Measurements from ENCODE around the gene BRAP.
"Not testable (repeated sequence)": the region's sequence is repeated elsewhere in the genome, so short reads cannot be mapped to it uniquely, and the experiment has no call there.

Gene BRAP

DNA sequence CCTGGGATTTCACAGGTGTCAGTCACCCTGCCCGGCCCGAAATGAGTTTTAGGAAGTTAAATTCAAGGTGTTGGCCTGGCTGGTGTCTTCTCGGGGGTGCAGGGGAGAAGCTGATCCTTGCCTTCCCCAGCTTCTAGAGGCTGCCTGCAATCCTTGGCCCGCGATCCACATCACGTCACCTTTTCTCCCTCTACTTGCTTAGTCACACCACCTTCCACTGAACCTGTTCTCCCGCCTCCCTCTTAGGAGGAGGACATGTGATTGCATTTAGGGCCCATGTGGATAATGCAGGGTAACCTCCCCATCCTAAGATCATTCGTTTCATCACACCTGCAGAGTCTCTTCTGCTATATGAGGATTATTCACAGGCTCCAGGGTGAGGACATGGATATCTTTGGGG lies 61.2 kb downstream of the BRAP start:
- TF ChIP-seq, protein P1, sequence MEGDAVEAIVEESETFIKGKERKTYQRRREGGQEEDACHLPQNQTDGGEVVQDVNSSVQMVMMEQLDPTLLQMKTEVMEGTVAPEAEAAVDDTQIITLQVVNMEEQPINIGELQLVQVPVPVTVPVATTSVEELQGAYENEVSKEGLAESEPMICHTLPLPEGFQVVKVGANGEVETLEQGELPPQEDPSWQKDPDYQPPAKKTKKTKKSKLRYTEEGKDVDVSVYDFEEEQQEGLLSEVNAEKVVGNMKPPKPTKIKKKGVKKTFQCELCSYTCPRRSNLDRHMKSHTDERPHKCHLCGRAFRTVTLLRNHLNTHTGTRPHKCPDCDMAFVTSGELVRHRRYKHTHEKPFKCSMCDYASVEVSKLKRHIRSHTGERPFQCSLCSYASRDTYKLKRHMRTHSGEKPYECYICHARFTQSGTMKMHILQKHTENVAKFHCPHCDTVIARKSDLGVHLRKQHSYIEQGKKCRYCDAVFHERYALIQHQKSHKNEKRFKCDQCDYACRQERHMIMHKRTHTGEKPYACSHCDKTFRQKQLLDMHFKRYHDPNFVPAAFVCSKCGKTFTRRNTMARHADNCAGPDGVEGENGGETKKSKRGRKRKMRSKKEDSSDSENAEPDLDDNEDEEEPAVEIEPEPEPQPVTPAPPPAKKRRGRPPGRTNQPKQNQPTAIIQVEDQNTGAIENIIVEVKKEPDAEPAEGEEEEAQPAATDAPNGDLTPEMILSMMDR (IDR thresholded peaks at IDR 0.05; ENCODE audit: insufficient read depth, low read depth, low read length, missing control alignments): no peak
- no peak overlapping the region for H3K4me3 ChIP-seq (ENCODE audit: low read depth, low read length)
- DNase-seq (ENCODE audit: low read depth): no peak

DNA sequence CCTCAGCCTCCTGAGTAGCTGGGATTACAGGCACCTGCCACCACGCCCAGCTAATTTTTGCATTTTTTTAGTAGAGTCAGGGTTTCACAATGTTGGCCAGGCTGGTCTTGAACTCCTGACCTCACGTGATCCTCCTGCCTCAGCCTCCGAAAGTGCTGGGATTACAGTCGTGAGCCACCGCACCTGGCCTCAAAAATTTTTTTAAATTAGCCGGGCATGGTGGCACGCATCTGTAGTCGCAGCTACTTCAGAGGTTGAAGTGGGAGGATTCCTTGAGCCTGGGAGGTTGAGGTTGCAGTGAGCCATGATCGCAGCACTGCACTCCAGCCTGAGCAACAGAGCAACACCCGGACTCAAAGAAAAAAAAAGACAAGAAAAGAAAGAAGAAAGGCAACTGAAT lies 67.9 kb downstream of the BRAP start:
- H3K4me3 ChIP-seq (ENCODE audit: low read depth, low read length); DNase-seq (ENCODE audit: low read depth): not testable (repeated sequence)

DNA sequence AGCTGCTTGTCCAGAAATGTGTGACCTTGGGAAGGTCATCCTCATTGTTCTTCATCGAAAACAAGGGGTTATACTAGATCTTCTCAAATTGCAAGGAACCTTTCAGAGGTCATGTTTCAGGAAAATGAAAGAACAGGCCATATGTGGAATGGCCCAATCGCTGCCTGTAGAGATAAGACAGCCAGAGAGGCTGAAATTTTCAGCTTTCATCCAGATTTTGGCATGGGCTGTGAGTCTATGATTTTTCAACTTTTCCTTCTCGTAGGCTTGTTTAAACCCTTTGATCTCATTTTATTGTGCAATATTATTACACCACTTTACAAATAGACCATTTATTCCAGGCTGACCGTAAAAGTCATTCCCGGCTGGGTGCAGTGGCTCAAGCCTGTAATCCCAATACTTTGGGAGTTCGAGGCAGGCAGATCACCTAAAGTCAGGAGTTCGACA lies 69.6 kb downstream of the BRAP start:
- no peak for DNase-seq (ENCODE audit: low read depth)
- no peak overlapping the region for H3K4me3 ChIP-seq (ENCODE audit: low read depth, low read length)
- TF ChIP-seq, protein P1 (IDR thresholded peaks at IDR 0.05; ENCODE audit: insufficient read depth, low read depth, low read length, missing control alignments): no peak

DNA sequence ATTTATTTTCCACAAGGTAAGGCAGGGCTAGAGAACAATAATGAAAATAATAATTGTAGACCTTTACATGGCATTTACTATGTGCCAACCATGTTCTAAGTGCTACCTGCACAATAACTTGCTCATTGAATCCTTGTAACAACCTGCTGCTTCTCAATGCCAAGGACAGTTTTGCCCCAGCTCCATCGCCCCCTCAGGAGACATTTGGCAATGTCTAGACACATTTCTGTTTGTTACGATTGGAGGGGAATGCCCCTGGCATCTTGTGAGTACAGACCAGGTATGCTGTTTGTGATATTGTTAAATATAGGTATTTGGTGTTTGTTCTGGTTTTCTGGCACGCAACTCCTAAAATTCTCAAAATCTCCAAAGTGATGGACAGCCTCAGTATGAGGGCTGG lies 78.5 kb downstream of the BRAP start:
- H3K4me3 ChIP-seq (ENCODE audit: low read depth, low read length): no peak overlapping the region
- TF ChIP-seq, protein P1 (IDR thresholded peaks at IDR 0.05; ENCODE audit: insufficient read depth, low read depth, low read length, missing control alignments): no peak
- DNase-seq (ENCODE audit: low read depth): no peak

DNA sequence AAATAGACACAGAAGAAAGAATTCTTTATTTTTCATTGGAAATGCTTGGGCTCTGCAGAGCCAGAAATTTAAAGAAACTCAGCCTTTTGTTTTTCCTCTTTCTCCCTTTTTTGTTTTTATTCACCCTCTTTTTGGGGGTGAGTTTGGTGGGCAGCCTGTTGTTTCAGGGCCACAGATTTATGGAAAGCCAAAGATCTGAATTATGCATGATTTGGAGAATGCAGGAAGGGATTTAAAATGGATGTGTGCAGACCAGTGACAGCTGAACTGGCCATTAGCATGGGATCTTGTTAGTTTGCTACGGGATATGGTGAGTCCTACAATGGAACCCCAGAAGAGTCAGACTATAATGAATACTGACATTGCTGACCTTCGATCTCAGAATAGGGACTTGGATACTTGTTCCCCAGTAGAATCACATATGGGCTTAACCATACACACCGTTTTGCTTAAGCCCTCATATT lies 79.0 kb downstream of the BRAP start:
- TF ChIP-seq, protein P1 (IDR thresholded peaks at IDR 0.05; ENCODE audit: insufficient read depth, low read depth, low read length, missing control alignments): no peak
- no peak for DNase-seq (ENCODE audit: low read depth)
- no peak overlapping the region for H3K4me3 ChIP-seq (ENCODE audit: low read depth, low read length)

DNA sequence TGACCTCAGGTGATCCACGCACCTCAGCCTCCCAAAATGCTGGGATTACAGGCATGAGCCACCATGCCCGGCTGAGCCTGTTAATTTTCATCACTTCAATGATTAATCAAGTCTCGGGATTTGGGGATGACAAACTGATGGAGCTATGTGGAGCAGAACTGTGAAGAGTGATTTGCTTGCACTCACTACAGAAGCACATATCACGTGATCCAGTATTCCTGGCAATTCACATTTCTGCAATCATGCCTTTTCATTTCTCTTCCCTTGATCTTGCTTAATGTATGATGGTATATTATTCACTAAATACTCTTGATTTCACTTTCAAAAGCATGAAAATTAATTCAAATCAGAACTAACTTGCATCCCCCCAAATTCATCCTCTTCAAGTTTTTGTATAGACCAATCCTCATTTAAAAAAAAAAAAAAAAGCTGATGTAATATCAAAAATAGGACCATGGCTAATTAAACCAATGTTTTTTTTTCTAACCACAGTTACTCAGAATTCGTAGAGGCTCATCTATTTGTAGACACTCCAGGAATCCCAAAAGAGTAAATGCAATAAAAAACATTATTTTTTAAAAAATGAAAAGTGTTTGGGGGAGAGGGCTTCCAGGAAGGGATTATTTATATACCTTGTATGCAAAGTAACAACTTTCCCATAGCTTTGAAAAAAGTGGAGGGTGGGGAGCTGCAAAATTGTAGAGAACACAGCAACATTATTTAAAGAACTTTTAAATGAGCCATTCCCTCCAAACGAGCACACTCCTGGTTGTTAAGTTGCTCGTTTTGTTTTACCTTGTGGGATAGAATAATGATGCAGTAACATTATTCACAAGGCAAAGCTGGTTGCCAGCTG lies 79.6 kb downstream of the BRAP start:
- no peak overlapping the region for H3K4me3 ChIP-seq (ENCODE audit: low read depth, low read length)
- DNase-seq (ENCODE audit: low read depth): no peak
- TF ChIP-seq, protein P1 (IDR thresholded peaks at IDR 0.05; ENCODE audit: insufficient read depth, low read depth, low read length, missing control alignments): no peak

DNA sequence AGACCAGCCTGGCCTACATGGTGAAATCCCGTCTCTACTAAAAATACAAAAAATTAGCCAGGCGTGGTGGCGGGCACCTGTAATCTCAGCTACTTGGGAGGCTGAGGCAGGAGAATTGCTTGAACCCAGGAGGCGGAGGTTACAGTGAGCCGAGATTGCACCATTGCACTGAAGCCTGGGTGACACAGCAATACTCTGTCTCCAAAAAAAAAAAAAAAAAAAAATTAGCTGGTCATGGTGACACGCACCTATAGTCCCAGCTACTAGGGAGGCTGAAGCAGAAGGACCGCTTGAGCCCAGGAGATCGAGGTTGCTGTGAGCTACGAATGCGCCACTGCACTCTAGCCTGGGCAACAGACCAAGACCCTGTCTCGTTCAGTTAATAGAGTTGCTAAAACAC lies 82.9 kb downstream of the BRAP start:
- not testable (repeated sequence) for DNase-seq (ENCODE audit: low read depth); H3K4me3 ChIP-seq (ENCODE audit: low read depth, low read length)

DNA sequence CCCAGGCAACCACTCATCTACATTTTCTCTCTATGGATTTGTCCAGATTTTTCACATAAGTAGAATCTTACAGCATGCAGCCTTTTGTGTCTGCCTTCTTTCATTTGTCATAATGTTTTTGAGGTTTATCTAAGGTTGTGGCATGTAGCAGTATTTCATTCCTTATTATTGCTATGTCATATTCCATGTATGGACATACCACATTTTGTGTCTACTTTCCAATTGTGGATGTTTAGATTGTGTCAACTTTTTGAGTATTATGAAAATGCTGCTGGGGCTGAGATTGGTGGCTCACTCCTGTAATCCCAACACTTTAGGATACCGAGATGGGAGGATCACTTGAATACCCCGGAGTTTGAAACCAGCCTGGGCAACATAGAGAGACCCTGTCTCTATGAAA lies 83.4 kb downstream of the BRAP start:
- DNase-seq (ENCODE audit: low read depth): no peak
- no peak overlapping the region for H3K4me3 ChIP-seq (ENCODE audit: low read depth, low read length)
- TF ChIP-seq, protein P1 (IDR thresholded peaks at IDR 0.05; ENCODE audit: insufficient read depth, low read depth, low read length, missing control alignments): no peak

DNA sequence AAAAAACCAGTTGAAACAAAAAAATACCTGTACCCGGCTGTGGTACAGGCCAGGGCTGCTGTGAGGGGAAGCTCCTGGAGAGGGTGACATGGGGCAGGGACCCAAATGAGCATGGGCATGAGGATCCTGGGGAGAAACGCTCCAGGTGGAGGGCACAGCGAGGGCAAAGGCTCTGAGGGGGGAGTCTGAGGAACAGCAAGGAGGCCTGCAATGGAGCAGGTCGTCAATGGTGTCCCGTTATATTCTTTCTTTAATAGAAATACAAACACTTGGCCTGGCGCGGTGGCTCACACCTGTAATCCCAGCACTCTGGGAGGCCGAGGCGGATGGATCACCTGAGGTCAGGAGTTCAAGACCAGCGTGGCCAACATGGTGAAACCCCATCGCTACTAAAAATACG lies 84.8 kb downstream of the BRAP start:
- DNase-seq (ENCODE audit: low read depth); H3K4me3 ChIP-seq (ENCODE audit: low read depth, low read length): not testable (repeated sequence)

All from GM12865 (cell line).